ENCODE measurements around the gene CASP7. TPM values are rescaled to one million over a fixed set of nuclear protein-coding genes. Genes with fewer than 3 reads are reported as not detected.

CASP7 gene
- total RNA-seq, 1 experiment from 2014 or later: 14.0 TPM

DNA sequence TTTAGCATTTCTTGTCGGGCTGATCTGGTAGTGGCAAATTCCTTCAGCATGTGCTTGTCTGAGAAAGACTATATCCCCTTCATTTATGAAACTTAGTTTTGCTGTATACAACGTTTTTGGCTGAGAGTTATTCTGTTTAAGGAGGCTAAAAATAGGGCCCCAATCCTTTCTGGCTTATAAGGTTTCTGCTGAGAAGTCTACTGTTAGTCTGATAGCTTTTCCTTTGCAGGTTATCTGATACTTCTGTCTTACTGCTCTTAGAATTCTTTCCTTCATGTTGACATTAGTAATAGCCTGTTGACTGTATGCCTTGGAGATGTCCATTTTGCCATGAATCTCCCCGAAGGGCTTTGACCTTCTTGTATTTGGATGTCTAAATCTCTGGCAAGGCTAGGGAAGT, 9.9 kb downstream of the CASP7 start:
- no peak overlapping the region for H3K4me2 ChIP-seq
- H4K20me1 ChIP-seq (ENCODE audit: insufficient read depth): no peaks in the 10 kb centered on the region
- no peaks in the 10 kb centered on the region for H3F3A ChIP-seq (ENCODE audit: insufficient read depth, low read depth)
- H3K4me3 ChIP-seq: no peak overlapping the region
- POLR2A ChIA-PET (ENCODE audit: unreplicated experiment): no interaction called here
- no peak for DNase-seq
- no peak for TF ChIP-seq EZH2 (IDR thresholded peaks at IDR 0.05; ENCODE audit: low read depth)
- TF ChIP-seq, protein P1, sequence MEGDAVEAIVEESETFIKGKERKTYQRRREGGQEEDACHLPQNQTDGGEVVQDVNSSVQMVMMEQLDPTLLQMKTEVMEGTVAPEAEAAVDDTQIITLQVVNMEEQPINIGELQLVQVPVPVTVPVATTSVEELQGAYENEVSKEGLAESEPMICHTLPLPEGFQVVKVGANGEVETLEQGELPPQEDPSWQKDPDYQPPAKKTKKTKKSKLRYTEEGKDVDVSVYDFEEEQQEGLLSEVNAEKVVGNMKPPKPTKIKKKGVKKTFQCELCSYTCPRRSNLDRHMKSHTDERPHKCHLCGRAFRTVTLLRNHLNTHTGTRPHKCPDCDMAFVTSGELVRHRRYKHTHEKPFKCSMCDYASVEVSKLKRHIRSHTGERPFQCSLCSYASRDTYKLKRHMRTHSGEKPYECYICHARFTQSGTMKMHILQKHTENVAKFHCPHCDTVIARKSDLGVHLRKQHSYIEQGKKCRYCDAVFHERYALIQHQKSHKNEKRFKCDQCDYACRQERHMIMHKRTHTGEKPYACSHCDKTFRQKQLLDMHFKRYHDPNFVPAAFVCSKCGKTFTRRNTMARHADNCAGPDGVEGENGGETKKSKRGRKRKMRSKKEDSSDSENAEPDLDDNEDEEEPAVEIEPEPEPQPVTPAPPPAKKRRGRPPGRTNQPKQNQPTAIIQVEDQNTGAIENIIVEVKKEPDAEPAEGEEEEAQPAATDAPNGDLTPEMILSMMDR (conservative IDR thresholded peaks at IDR 0.05): no peak
- H3K27me3 ChIP-seq (ENCODE audit: insufficient read depth, low read depth): no peaks in the 10 kb centered on the region
- H3K36me3 ChIP-seq (ENCODE audit: low read depth): no peaks in the 10 kb centered on the region
- H3K4me1 ChIP-seq (replicated peaks; ENCODE audit: insufficient read depth): no peaks in the 10 kb centered on the region
- no TSS peak for BruUV-seq (replicated peaks)
- no peak overlapping the region for H3K27ac ChIP-seq
- intact Hi-C loops (cut with micrococcal nuclease; ENCODE audit: unreplicated experiment): no loop called here
- CTCF ChIA-PET: no interaction called here
- H3K79me2 ChIP-seq (ENCODE audit: low read depth): no peaks in the 10 kb centered on the region
- no peaks in the 10 kb centered on the region for H3K9me3 ChIP-seq (ENCODE audit: insufficient read depth, low read depth)
- H3K9me2 ChIP-seq (ENCODE audit: insufficient read depth): no peaks in the 10 kb centered on the region
- no peak overlapping the region for H2AFZ ChIP-seq

DNA sequence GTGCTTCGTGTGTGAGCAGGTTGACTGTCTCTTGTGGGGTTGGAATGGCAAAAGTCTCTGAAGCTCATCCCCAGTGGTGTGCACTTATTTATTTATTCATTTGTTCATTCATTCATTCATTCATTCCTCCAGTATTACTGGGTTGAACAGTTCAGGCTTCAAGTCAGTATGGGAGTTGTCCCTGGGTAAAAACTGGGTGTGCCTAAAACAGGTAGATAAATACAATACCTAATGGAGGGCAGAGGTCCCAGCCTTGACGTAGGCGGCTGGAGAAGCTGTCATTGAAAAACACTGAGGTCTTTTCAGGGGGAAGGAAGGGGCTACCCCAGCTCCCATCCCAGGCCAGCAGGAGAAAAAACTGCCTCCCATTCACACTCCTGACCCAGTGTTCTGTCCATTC, 11.0 kb downstream of the CASP7 start:
- CTCF ChIA-PET: no interaction called here

DNA sequence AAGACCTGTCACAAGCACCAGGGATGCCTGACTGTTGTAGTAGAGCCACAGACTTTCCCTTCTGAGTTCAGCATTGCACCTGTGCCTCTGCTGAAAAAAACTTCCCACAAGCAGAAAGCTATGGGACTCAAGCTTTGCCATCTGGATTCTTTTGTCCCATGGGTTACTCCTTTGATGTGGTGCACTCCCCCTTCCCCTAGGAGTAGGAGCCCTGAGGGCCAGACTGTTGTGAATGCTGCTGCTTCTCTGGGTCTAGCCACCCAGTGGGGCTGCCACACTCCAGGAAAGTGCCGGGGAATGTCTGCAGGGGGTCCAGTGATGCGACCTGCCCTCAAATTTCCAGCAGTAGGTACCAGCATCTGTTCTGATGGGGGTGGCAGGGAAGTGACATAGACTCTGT, 11.7 kb downstream of the CASP7 start:
- Histone ChIP-seq H3K79me2 (ENCODE audit: low read depth) (no peaks in the 10 kb centered on the region), H2AFZ (no peak overlapping the region), H3K4me1 (replicated peaks; ENCODE audit: insufficient read depth) (no peaks in the 10 kb centered on the region), H4K20me1 (ENCODE audit: insufficient read depth) (no peaks in the 10 kb centered on the region), H3K27me3 (ENCODE audit: insufficient read depth, low read depth) (no peaks in the 10 kb centered on the region), H3K4me2 (no peak overlapping the region), H3K27ac (no peak overlapping the region), H3K9me3 (ENCODE audit: insufficient read depth, low read depth) (no peaks in the 10 kb centered on the region), H3K9me2 (ENCODE audit: insufficient read depth) (no peaks in the 10 kb centered on the region), H3K36me3 (ENCODE audit: low read depth) (no peaks in the 10 kb centered on the region), H3K4me3 (no peak overlapping the region), H3F3A (ENCODE audit: insufficient read depth, low read depth) (no peaks in the 10 kb centered on the region)
- no TSS peak for BruUV-seq (replicated peaks)
- no peak for DNase-seq
- CTCF ChIA-PET: no interaction called here
- intact Hi-C loops (cut with micrococcal nuclease; ENCODE audit: unreplicated experiment): no loop called here
- TF ChIP-seq EZH2 (IDR thresholded peaks at IDR 0.05; ENCODE audit: low read depth): no peak
- TF ChIP-seq, protein P1 (conservative IDR thresholded peaks at IDR 0.05): no peak
- POLR2A ChIA-PET (ENCODE audit: unreplicated experiment): no interaction called here

More for the DNA sequence above, 11.0 kb downstream of the CASP7 start:
- DNase-seq: no peak
- intact Hi-C loops (cut with micrococcal nuclease; ENCODE audit: unreplicated experiment): no loop called here
- H3K4me3 ChIP-seq: no peak overlapping the region
- no peak overlapping the region for H2AFZ ChIP-seq
- no peaks in the 10 kb centered on the region for H3K79me2 ChIP-seq (ENCODE audit: low read depth)
- no peak overlapping the region for H3K4me2 ChIP-seq
- no peaks in the 10 kb centered on the region for H3K9me2 ChIP-seq (ENCODE audit: insufficient read depth)
- no TSS peak for BruUV-seq (replicated peaks)
- H3K9me3 ChIP-seq (ENCODE audit: insufficient read depth, low read depth): no peaks in the 10 kb centered on the region
- H3K27ac ChIP-seq: no peak overlapping the region
- TF ChIP-seq, protein P1 (conservative IDR thresholded peaks at IDR 0.05): no peak
- TF ChIP-seq EZH2 (IDR thresholded peaks at IDR 0.05; ENCODE audit: low read depth): no peak
- H3F3A ChIP-seq (ENCODE audit: insufficient read depth, low read depth): no peaks in the 10 kb centered on the region
- no peaks in the 10 kb centered on the region for H3K4me1 ChIP-seq (replicated peaks; ENCODE audit: insufficient read depth)
- H3K27me3 ChIP-seq (ENCODE audit: insufficient read depth, low read depth): no peaks in the 10 kb centered on the region
- H3K36me3 ChIP-seq (ENCODE audit: low read depth): no peaks in the 10 kb centered on the region
- POLR2A ChIA-PET (ENCODE audit: unreplicated experiment): no interaction called here
- H4K20me1 ChIP-seq (ENCODE audit: insufficient read depth): no peaks in the 10 kb centered on the region
